Stimulated activated CD8-positive, alpha-beta memory T cell treated with anti-CD3 and anti-CD28 coated beads, Interleukin-15, amount 100 ng/mL, for 24 hours (primary cell): ENCODE results near the gene MAPK1.
"Not testable (repeated sequence)": the region's sequence is repeated elsewhere in the genome, so short reads cannot be mapped to it uniquely, and the experiment has no call there.

ENCODE experiments used
- DNase-seq: peaks from one replicate; pipeline ENCODE4 v3.0.0-alpha.2; 2020; ENCODE audit warnings: low read depth

Gene MAPK1

DNA sequence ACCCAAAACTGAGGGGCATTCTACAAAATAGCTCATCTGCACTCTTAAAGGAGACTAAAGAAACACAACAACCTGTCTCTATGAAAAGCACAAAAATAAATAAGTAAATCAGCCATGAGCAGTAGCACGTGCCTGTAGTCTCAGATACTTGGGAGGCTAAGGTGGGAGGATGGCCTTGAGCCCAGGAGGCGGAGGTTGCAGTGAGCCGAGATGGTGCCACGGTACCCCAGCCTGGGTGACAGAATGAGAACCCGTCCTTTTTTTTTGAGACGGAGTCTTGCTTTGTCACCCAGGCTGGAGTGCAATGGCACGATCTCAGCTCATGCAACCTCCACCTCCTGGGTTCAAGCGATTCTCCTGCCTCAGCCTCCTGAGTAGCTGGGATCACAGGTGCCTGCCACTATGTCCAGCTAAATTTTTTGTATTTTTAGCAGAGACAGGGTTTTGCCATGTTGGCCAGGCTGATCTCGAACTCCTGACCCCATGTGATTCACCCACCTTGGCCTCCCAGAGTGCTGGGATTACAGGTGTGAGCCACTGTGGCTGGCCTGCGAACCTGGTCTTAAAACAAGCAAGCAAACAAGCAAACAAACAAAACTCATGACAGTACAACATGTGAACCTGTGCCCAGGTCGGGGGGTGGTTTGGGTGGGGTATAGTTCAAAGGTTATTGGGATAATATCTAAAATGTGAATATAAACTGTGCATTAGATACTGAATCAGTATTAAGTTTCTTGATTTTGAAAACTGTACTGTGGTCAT lies 76.4 kb downstream of the MAPK1 start:
- DNase-seq, result not testable (repeated sequence)

DNA sequence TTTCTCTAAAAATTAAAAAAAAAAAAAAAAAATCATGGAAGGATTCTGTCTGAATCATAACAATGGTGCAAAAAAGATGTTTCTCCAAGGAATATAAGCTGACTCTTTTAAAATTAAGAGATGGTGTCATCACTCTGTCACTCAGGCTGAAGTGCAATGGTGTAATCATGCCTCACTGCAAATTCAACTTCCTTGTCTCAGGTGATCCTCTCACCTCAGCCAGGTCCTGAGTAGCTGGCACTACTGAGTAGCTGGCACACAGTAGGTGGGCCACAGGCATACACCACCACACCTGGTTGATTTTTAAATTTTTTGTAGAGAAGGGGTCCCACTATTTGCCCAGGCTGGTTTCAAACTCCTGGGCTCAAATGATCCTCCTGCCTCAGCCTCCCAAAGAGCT lies 77.1 kb downstream of the MAPK1 start:
- no peak for DNase-seq

DNA sequence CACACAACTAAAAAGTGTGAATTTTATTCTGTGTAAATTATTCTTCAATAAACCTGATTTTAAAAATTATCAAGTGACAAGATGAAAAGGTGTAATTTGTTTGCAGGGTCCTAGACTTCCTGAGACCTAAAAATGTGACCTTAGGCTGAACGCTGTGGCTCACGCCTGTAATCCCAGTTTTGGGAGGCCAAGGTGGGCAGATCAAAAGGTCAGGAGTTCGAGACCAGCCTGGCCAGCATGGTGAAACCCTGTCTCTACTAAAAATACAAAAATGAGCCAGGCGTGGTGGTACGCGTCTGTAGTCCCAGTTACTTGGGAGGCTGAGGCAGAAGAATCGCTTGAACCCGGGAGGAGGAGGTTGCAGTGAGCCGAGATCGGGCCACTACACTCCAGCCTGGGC lies 79.9 kb downstream of the MAPK1 start:
- DNase-seq, result not testable (repeated sequence)

DNA sequence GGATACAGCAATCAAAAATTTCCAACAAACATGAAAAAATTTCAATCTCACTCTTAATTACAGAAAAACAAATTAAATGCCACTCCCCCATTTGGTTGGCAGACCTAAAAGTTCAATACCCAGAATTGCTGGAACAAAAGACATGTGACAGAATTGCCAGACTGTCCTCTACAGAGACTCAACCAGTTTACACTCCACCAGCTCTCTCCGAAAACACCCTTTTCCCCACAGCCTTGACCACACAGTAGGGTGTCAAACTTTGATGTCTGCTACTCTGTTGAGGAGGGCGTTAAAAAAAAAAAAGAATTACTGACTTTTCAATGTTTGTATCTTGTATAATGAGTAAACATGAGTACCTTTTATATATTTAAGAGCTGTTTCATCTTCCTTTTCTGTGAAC lies 87.2 kb downstream of the MAPK1 start:
- DNase-seq, result no peak

DNA sequence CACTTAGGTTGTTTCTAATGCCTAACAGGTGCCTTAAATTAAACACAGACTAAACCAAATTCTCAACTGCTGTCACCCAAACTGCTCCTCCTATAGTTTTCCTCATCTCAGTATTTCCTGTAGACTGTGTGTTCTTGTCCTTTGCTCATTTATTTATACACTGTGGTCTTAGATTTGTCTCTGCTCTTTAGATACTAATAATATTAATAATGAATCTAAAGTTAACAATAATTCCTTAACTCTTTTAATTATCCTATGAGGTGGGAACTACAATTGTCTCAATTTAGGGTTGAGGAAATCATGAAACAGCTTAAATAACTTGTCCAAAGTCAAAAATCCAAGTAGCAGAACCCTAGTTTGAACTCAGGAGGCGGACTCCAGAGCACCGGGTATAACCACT lies 88.0 kb downstream of the MAPK1 start:
- no peak for DNase-seq

DNA sequence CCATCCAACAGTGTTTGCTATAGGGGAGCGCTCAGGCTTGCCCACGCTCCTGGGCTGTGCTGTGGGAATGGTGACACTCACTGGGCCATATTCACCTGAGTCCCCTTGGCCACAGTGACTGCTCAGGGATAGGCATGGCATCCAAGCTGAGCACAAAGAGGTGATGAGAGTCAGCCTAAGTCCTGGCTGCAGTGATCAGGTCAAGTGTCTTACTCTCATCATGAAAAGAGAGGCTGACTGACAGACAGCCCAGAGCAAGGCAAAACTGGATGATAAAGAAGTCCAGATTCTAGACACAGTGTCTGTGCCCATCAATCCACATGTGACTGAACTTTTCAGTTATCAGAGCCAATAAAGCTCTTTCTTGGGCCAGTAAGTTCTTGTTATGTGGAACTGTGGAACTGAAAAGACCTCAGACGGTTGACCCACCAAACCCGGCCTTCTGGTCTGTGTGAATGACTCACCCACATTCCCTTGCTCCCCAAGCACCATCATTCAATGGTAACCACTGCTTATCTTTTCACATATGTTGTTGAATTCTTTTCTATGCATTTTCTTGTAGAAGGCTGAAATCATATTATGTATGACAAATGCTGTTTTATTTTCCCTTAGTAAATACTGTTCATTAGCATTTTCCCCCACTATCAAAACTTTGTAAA lies 88.6 kb downstream of the MAPK1 start:
- no peak for DNase-seq

DNA sequence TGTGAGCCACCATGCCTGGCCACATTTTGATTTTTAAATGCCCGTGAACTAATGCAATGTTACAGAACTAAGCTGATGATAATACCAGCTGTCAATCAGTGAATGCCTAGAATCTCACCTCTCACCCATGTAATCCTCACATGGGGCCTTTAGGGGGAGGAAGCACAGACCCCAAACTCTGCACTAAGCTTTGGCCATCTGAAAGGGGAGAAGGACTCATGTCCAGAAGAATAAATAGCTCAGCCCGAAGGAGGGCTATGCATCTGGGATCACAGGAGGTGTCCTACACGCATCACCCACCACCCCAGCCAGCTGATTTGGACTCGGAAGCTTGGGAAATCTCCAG lies 95.8 kb downstream of the MAPK1 start:
- DNase-seq, result no peak

DNA sequence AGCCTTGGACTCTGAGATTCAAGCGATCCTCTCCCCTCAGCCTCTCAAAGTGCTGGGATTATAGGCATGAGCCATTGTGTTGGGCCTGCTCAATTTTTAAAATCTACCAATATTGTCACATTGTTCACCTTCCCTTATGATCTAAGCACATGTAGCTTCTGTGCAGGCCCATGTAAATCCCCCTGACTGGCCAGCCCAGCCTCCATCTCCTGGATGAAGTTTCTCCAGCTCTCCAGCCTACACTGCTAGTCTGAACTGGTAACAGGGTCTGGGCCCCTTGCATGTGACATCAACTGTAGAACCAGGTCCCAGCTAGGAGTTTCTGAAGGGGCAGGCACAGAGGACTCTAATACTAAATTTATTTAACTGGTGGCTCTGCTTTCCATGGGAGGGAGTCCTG lies 99.0 kb downstream of the MAPK1 start:
- no peak for DNase-seq

DNA sequence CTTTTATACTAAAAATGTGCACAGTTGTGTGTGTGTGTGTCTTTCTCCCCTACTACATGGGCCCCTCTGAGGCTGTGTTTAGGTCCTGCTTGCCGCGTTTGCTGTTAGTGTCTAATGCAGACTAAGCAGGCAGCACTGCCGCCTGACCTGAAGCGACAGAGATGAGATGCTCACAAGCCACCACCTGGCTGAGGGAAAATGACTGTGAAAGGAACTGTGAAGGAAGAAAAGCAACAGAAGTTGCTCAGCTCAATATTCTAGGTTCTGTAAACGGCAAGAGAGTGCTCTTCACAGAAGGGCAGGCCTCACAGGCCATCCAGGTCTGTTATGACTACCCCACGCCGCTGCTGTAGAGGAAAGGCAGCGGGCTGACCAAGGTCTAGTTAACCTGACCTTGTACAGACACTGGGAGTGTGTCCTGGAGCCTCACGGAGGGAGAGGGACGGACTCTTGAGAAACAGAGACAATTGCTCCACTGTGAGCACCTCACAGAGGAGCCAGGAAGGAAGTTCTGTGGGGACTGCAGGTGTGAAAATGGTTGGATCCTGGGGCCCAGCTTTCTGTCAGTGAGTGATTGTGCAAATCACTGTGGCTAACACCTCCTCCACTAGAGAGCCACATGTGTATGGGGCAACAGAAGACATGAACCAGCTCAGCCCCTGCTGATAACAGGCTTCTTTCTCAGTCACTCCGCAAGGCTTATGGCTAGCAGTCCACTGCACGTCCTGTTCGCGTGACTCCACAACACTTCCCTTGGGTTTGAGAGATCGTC lies 100.6 kb downstream of the MAPK1 start:
- DNase-seq, result peak; percentile 18

DNA sequence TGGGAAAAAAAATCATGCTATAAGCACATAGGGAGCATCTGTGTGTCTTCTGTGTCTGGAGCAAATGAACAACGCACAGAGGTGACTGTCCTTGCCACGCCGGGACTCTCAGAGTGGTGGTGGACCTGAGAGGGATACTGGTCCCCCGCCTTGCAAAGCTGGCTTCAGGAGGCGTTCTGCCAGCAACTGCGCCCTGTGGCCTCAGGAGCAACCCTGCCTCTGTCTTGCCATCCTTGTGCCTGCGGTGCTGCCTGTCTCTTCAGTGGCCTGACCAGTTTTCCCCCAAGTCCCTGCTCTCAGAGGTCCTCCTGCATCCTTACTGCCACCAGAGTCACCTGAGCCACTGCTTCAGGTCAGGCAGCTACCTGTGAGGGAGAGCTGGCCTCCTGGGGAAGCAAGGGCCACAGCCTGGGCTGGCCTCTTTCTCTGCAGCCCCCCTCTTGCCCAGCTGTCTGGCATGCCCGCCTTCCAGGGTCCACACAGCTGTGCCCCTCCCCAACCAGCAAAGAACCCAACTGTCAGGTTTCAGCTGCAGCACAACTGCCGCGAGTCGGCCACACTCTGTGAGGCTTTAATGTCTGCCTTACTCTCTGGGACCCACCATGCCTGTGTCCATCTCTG lies 101.4 kb downstream of the MAPK1 start:
- DNase-seq, result no peak

DNA sequence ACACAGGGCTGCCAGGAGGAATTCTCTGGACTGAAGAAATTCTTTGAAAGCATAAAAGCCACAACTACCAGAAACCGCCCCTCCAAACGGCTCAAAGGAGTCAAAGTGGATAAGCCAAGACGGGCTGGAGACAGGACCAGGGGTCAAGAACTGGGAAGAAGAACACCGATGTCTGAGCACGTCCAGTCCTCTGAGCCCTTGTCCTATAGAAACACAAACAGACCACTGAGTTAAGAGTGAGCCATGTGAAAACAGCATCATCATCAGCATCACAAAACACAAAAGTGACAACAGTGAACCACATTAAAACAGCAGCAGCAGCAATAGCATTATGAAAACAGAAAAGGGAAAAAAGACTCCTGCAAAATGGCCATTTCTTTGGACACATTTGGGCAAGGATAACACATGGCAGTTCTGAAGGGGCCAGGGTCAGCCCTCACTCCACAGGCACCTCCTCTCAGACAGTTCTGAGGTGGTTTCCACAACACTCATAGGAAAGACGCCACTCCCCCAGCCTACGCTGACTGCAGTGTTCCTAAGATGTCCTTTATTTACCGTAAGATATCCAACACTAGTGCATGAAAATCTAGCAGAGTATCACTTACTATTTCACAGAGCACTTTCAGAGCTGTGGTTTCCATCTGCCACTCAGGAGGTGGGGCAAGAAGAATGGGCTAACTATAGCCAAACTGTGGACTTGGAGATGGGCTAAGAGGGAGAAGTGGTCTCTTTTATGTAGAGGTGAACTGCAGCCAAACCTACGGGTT lies 103.2 kb downstream of the MAPK1 start:
- DNase-seq, result no peak

DNA sequence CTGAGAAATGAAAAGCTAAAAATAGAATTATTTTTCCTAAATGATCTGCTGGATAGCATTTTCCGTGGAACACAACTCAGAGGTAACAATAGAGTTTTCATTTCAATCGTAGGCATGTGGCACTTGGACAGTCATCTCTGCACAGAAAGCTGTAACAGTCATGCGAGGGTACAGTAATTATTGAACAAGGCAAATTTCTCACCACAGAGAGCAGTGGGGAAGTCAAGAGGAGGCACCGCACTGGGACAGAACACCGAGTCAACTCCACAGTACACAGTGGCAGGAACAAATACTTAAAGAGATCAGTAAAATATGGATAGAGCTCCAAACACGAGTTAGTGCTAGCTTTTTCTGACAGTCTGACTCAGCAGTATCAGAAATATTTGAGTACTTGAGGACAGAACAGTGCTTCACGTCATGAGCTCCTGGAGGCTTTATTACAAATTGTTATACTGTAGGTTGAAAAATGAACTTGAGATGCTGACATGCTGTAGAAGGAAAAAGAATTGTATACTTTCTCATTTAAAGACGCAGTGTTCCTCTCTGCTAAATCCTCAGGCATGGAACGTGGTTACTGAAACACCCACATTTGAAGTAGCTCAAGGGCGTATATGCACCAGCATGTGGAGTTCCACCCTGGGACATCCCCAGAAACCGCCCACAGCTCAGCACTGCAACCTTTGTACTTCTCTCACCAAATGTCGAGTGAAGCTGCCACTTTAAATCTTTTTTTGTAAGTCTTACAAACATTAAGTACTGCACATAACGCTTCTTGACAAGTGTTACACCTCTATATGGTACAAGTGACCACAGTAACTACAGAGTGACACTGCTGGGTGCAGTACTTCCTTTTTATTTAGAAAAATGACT lies 104.5 kb downstream of the MAPK1 start:
- DNase-seq, result no peak

DNA sequence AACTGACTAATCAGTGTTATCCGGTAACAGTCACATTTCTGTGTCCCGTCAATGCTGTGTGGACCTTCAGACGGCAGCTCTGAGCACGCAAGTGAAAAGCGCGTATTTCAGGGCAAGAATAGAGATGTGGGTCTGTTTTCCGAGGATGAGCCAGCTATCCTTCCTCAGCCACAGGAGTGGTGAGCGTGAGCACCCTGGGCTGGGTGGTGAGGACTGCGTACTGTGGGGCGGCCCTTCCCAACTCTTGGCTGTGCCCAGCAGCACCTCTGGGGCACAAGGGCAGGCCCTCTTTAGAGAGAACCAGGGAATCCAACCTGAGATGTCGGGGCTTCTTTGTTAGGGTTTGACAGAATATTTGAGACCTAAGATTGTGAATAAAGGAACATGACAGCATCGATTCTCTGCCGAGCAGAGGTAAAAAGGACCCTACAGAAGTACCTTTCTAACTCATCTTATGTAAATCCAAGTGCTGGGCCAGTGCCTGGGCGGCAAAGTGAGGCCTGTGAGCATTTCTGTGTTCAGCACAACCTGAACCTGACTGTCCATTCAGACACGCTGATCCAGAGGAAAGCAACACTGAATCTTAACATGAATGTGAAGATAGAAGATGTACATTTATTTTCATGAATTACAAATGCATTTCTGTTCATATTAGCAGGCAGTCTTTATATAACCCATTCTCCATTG lies 105.3 kb downstream of the MAPK1 start:
- no peak for DNase-seq

DNA sequence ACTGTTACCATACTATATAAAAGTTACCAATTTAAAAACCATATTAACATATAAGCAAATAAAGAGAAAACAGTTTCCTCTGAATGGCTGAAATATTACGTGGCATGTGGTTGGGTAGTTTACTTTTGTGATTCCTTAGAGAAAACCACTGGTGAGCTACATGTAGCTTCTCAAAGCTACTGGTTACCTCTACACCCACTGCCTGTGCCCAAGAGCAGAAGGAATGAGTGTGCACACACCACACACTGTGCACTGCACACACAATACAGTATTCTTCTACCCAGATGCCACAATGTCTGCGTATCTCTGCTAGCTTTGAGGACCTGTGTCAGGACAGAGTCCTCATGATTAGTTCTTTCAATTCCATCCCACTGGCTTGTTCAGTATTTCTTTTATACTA lies 106.4 kb downstream of the MAPK1 start:
- no peak for DNase-seq

DNA sequence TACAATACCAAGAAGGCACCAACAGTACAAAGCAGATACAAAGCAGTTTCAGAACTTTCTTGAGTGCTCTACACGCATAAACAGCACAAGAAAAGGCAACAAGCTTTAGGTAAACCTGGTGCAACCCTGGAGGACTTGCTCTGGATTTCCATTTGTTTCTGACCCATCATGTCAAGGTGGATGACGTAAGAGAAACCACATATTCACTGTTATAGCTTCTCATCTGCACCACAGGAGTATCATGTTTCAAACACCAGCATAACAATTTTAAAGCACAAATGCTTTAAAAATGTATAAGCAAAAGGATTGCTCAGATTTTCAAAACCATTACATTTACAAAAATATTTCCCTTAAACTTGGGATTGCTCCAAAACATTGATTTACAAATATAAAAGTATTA lies 106.8 kb downstream of the MAPK1 start:
- no peak for DNase-seq

DNA sequence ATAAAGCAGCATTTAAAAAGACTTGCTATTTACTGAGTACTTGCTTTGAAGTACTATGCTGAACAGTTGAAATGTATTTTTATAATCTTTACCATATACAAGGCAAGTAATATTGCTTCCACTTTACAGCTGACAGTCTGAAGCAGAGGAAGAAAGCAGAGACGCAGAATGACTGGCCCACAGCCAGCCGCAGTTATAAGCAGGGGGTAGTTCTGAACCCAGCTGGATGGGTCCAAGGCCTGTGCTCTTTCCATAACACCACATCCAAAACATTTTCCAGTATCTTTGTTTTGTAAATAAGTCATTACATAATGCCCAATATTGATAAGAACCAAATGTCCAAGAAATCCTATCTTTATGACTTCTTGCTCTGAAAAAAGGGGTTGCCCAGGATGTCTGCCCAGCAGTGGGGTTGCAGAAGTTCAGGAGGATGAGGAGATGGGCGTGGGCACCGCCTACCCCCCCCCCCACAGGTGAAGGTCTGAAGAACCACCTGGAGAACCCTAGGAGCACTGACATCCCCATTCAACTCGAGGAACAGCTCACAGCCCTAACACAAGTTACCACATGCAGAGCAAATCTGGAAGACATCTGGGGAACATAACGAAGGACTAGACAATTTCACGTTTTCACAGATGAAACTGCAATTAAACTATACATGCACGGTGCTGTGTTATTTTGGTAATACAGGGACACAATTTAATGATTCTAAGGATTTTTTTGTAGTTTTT lies 107.6 kb downstream of the MAPK1 start:
- no peak for DNase-seq

DNA sequence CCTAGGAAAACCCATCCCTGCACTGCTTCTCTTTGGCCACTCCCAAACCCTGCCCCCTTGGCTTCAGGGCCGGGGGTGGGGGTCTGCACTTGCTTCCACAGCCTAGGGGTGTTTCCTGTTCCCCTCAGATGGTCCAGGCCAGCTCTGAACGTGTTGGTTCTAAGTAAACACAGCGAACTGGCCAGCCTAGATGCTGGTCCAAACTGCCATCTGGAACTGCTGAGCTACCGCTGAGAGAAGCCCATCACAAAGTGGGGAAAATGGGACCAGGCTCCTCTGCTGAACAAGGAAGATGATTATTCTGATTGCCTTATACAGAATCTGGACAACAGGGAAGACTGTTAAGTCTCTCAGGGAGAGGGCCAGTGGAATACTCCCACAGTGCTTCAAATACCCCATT lies 108.4 kb downstream of the MAPK1 start:
- no peak for DNase-seq

DNA sequence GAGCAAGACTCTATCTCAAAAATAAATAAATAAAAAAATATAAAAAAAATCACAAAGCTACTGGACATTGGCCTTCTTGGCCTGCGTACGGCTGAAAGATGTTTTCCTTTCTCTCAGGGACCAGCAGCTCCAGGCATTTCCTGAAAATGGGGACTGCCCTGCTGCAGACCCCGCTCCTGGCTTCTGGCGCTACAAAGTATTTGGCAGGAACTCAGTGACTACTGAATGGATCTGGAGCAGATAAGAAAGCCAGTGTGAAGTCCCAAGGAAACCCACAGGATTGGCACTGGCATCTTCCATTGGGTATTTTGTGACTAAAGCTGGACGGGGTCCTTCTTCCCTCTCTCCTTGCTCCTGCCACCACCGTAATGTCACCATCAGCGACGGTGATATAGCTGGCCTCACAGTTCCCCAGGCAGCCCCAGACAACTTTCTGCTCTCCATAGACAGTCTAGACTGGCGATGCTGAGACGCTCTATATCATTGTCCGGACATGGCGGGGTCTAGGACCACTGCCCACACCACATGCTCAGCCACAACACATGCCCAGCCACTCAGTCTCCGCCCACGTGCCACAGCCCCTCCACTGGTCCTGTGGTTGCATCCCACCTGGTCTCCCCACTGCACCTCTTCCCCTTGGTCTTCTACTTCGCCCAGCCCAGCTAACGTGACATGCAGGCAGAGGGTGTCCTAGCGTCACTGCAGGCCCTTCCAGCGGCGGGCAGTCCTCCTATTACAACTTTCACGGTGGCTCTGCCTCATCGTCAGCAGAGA lies 109.2 kb downstream of the MAPK1 start:
- DNase-seq, result no peak

DNA sequence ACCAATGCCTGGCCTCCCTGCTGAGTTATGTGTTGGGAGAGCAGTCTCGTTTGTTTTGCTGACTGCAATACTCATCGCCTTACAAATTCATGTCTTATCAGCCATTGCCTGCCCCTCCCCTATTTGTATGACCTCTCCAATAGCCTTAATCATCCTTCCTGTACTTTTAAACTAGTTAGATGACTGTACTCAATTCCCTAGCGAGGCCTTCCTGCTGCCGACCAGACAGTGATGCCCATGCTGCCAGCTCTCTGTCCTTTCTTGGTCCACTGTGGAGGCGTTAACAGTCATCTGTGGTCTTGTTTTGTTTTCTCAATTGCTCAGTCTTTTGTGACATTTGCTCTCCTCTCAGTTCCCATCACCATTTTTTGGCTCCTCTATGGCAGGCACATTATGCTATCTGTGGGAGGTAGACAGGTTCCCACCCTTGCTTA lies 111.6 kb downstream of the MAPK1 start:
- DNase-seq, result no peak
